ENCODE data around the gene CRISPLD2. TPM values are rescaled to one million over a fixed set of nuclear protein-coding genes. Genes with fewer than 3 reads are reported as not detected.

Gene CRISPLD2
- total RNA-seq, 2 donors from 2014 or later: 27.5 to 129 TPM

DNA sequence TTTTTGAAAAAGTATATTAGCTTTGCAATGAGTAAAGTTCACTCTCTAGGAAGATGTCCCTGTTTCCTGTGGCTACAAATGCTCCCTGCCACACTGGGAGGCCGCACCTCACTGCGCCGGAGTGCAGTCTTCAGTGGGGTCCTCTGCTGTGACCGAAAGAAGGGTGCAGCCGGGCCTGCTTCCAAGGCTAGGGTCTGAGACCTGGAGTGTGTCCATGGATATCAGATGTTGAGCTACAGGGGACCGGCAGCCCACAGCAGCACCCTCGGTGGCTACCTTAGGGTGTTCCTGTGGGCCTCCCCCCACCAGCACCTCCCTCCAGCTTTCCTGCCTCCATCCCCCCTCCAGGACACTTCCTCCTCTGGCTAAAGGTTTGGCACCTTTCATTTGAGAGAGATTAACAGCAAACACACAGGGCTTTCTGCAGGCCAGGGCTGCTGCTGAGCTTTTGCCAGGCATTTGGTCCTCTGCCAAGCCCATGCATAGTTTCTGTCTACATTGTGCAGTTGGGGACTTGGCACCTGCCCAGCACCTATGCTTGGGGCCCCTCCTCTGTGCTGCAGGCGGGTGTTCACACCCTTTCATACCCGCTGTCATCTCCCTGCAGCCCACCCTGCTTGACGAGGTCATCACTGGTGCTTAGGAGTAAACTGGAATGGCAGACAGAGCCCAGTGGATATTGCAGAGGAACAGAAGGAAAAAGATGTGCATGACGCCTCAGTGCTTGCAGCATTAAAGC is 33.8 kb upstream of the CRISPLD2 start:
- H3K36me3 ChIP-seq (replicated peaks in 1 of 2; ENCODE audit: insufficient read depth in 1 of 2, low read depth in 2 of 2): no peaks in the 10 kb centered on the region
- peaks cover 22% of the 10 kb centered on the region for H3K4me1 ChIP-seq
- TF ChIP-seq, protein P1, sequence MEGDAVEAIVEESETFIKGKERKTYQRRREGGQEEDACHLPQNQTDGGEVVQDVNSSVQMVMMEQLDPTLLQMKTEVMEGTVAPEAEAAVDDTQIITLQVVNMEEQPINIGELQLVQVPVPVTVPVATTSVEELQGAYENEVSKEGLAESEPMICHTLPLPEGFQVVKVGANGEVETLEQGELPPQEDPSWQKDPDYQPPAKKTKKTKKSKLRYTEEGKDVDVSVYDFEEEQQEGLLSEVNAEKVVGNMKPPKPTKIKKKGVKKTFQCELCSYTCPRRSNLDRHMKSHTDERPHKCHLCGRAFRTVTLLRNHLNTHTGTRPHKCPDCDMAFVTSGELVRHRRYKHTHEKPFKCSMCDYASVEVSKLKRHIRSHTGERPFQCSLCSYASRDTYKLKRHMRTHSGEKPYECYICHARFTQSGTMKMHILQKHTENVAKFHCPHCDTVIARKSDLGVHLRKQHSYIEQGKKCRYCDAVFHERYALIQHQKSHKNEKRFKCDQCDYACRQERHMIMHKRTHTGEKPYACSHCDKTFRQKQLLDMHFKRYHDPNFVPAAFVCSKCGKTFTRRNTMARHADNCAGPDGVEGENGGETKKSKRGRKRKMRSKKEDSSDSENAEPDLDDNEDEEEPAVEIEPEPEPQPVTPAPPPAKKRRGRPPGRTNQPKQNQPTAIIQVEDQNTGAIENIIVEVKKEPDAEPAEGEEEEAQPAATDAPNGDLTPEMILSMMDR (IDR thresholded peaks at IDR 0.05): no peak
- no peak for TF ChIP-seq POLR2A (IDR thresholded peaks at IDR 0.05)
- peak; percentile 45 to 81 (median 66) for DNase-seq
- ATAC-seq: peak; percentile 74
- intact Hi-C loops (cut with DNase I): no loop called here
- H3K9me3 ChIP-seq: no peaks in the 10 kb centered on the region
- 28 to 36% methylated on average over 4 to 11 of the region's 11 CpGs for WGBS, 2 donors
- H3K27ac ChIP-seq: peak overlapping the region; percentile 19 to 79 (median 36)
- H3K4me3 ChIP-seq: no peak overlapping the region
- no peaks in the 10 kb centered on the region for H3K27me3 ChIP-seq

DNA sequence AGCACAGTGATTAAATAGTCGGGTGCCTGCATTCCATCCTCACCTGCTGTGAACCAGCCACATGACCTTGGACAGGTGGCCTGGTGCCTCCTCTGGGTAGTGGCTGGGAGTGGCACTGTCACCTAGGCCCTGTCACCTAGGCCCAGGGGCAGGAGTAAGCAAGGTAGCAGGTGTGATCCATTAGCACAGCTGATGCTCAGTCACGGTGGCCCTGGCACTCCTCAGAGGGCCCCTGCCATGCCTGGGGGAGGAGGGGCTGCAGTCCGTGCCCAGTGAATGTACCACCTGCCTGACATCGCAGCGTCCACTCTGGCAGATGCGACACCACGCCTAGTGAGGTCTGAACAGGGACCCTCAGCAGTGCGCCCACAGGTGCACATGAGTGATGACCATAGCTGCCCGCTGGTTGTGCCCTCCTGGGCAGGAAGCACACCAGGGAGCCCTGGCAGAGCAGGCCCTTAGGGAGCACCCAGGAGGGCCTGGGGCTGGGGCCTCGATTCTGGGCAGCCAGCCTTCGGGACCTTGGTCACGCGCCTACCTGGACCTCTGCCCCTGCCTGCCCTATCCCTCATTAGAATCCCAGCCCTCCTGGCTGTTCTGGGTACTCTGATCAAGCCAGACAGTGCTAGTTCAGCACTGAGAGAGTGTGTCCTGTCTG is 33.1 kb upstream of the CRISPLD2 start:
- H3K36me3 ChIP-seq (replicated peaks in 1 of 2; ENCODE audit: insufficient read depth in 1 of 2, low read depth in 2 of 2): no peaks in the 10 kb centered on the region
- intact Hi-C loops (cut with DNase I): no loop called here
- 44 to 48% methylated on average over 2 to 12 of the region's 13 CpGs for WGBS, 2 donors
- DNase-seq (peak; percentile 26 to 55 (median 28)), ATAC-seq (peak; percentile 70)
- no peak overlapping the region for H3K4me3 ChIP-seq
- H3K4me1 ChIP-seq: peaks cover 22% of the 10 kb centered on the region
- no peaks in the 10 kb centered on the region for H3K9me3 ChIP-seq
- peak overlapping the region; percentile 15 to 79 (median 40) for H3K27ac ChIP-seq
- no peaks in the 10 kb centered on the region for H3K27me3 ChIP-seq
- TF ChIP-seq POLR2A (IDR thresholded peaks at IDR 0.05): no peak
- TF ChIP-seq, protein P1 (IDR thresholded peaks at IDR 0.05): no peak

DNA sequence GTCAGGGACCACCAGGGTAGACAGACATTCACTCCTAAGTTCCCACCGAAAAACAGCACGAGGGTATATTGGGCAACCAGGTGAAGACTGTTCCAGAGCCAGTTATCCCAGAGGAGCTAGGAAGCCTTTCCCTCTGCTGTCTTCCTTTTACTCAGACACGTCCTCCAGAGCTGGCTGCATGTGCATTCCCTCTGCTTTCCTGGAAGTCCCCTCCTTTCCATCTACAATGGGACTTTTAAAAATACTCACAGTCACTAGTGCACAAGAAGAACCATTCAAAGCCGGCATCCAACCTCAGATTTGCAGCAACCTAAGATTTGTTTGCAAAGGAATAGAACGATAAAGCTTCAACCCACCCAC is 32.5 kb upstream of the CRISPLD2 start:
- Histone ChIP-seq H3K36me3 (replicated peaks in 1 of 2; ENCODE audit: insufficient read depth in 1 of 2, low read depth in 2 of 2) (no peaks in the 10 kb centered on the region), H3K27me3 (no peaks in the 10 kb centered on the region), H3K27ac (peak overlapping the region in 3 of 4 donors; percentile 34 to 79 (median 47)), H3K4me1 (peaks cover 22% of the 10 kb centered on the region), H3K9me3 (no peaks in the 10 kb centered on the region), H3K4me3 (no peak overlapping the region)
- no peak for ATAC-seq
- 64 to 69% methylated on average over 5 of the region's 5 CpGs for WGBS, 2 donors
- intact Hi-C loops (cut with DNase I): no loop called here
- TF ChIP-seq, protein P1 (IDR thresholded peaks at IDR 0.05): no peak
- TF ChIP-seq POLR2A (IDR thresholded peaks at IDR 0.05): no peak
- no peak for DNase-seq

DNA sequence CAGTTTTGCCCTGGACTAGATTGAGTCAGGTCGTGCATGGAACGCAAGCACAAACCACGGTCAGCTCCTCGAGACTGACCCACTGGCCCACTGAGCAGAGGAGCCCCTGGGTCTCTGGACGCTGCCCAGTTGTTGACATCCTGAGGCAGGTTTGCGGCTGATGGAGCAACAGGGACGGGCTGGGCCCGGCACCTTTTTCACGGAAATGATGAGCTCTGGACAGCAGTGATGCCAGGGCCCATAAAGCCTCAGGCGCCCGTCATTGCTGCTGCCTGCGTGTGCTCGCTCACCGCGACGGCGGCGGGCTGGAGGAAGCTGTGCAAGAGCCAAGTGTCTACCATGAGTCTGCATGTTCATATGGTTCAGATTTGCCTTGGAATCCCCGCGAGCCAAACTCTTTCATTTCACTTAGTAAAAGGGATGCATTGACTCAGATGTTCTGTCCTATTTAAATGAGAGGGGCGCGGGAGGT is 30.8 kb upstream of the CRISPLD2 start:
- H3K27ac ChIP-seq: no peak overlapping the region
- H3K9me3 ChIP-seq: no peaks in the 10 kb centered on the region
- no peaks in the 10 kb centered on the region for H3K36me3 ChIP-seq (replicated peaks in 1 of 2; ENCODE audit: insufficient read depth in 1 of 2, low read depth in 2 of 2)
- no peaks in the 10 kb centered on the region for H3K27me3 ChIP-seq
- H3K4me3 ChIP-seq: no peak overlapping the region
- intact Hi-C loops (cut with DNase I): no loop called here
- no peak for TF ChIP-seq POLR2A (IDR thresholded peaks at IDR 0.05)
- TF ChIP-seq, protein P1 (IDR thresholded peaks at IDR 0.05): no peak
- ATAC-seq (no peak), DNase-seq (no peak)
- 88 to 98% methylated on average over 15 to 22 of the region's 22 CpGs for WGBS, 2 donors
- H3K4me1 ChIP-seq: peaks cover 22% of the 10 kb centered on the region

All from body of pancreas (tissue), 4 donors.